ENCODE data around the gene MEG3.

MEG3 gene

DNA sequence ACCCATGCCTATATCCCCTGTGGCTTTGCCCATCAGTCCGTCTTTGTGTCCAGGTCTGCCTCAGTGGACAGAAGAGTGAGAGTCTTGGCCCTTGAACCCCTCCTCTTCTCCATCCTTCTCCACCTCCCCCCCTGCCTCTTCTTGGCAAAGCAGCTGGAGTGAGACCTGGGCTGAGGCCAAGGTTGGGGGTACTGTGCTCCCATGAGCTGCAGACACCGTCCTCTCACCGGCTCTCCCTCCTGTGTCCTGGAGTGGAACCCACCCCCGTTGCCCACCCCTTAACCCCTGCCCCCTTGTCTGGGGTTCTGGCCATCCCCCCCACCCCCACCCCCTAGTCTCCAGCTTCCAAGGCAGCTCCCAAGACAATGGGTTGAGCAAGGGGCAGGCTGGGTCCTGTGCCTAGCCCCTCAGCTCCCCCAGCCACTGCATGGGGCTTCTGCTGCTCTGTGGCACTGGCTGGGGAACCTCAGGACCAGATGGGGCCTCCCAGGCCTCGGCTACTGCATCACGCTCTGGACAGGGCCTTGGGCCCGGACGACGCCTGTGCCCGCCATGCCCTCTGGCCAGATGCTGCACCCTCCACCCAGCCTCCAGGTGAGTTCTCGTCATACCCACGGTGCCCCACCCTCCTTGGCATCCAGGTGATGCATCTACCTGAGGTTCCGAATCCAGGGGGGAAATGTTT is 41.9 kb downstream of the MEG3 start:
- no peak for DNase-seq

DNA sequence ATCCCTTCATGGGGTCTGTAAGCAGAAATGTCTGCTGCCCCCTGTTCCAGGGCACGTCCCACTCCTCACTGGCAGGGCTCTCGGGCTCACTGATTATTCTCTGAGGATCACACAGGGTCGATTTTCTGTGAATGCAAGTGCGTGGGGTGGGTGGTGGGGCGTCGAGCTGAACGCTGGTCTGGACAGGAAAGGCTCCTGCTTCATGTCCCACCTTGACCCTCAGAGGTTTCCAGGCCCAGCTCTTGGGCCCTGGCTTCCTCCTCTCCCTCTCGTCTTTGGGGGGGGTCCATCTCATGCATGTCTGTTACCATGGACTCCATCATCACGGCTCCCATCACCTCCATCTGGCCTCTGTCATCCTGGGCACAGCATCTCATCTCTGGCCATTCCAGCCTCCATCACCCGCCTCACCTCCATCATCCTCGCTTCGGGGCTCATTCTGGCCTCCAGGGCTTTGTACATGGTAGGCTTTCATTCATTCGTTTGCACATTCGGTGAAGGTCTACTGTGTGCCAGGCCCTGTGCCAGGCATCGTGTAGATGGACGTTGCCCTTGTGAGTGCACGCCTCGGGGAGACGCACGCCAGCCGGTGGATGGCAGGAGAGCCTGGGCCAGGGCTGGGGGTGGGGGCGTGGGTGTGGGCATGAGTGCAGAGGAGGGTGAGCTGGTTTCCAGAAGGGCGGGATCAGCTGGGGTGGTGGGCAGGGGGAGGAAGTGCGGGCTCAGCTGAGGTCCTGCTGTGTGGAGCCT is 42.9 kb downstream of the MEG3 start:
- no peak for DNase-seq

DNA sequence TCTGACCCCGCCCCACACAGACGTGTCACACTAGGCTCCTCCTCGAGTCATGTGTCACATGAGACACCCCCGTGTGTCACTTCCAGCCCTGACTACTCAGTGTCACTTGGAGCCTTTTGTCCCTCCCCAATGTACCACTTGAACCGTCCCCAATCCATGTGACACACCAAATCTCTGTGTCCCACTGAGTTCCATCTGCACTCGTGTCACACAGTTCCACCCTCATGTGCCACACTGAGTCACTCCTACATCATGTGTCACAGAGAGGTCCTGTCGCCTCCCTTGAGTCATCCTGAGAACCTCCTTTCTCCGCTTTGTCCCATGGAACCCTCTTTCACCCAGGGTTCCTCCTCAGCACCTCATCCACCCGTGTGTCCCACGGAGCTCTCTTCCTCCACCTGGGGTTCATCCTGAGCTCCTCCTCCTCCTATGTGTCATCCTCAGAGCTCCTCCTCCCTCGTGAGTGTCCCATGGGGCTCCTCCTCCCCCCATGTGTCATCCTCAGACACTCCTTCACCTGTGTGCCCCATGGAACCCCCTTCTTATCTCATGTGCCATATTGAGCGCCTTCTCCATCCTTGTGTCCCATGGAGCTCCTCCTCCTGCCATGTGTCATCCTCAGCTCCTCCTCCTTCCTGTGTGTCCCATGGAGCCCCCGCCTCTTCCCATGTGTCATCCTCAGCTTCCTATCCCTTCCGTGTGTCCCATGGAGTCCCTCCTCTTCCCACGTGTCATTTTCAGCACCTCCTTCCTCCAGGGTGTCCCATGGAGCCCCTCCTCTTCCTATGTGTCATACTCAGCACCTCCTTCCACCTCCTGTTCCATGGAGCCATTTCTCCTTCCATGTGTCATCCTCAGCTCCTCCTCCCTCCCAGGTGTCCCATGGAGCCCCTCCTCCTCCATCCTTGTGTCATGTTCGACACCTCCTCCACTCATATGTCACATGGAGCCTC is 45.6 kb downstream of the MEG3 start:
- no peak for DNase-seq

DNA sequence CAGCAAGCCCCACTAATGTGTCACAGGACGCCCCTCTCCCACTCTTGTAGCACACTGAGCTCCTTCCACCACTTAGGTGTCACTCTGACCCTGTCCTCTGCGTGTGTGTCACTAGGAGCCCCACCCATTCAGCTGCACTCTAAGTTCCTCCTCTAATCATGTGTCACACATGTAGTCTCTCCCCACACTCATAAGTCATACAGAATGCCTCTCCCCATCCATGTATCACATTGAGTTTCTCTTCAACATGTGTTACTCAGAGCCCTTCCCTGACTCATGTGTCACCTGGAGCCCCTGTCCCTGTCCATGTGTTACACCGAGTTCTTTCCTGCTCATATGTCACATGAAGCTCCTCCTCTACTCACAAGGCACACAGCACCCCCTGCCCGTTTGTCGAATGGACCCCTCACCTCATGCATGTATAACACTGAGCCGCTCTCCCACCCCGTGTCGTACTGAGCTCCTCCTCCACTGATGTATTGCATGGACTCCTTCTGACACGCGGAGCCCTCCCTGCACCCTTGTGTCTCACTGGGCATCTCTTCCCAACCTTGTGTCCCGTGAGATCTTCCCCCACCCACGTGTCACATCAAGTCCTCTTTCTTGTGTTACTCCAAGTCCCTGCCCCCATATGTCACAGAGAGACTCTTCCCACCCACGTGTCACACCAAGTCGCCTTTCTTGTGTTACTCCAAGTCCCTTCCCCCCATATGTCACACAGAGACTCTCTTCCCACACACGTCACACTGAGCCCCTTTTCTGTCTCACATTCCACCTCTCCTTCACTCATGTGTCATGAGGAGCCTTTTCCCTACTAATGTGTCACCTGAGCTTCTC is 46.6 kb downstream of the MEG3 start:
- no peak for DNase-seq

DNA sequence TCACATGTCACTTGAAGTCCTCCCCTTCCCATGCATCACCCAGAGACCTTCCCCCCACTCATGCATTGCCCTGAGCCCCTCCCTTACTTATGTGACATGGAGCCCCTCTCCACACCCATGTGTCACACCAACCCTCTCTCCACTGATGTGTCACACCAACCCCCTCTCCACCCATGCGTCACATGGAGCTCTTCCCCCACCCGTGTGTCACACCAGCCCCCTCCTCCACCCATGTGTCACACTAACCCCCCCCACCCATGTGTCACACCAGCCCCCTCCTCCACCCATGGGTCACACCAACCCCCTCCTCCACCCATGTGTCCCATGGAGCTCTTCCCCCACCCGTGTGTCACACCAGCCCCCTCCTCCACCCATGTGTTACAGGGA is 47.2 kb downstream of the MEG3 start:
- no peak for DNase-seq

DNA sequence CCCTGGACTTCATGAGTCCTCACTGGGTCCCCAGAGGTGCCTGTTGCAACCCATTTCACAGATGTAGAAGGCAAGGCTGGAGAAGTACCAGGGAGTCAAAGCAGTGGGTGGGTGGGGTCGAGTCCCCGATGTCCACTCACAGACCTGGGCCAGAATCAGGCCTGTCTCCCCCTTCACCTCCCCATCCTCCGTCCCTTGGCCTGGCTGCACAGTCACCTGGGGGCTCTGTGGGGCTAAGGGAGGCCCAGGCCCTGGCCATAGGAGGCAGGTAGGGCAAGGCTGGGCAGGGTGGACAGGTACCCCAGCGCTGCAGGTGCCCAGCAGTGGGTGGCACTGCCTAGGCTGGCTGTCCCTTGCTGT is 48.1 kb downstream of the MEG3 start:
- DNase-seq, result no peak

DNA sequence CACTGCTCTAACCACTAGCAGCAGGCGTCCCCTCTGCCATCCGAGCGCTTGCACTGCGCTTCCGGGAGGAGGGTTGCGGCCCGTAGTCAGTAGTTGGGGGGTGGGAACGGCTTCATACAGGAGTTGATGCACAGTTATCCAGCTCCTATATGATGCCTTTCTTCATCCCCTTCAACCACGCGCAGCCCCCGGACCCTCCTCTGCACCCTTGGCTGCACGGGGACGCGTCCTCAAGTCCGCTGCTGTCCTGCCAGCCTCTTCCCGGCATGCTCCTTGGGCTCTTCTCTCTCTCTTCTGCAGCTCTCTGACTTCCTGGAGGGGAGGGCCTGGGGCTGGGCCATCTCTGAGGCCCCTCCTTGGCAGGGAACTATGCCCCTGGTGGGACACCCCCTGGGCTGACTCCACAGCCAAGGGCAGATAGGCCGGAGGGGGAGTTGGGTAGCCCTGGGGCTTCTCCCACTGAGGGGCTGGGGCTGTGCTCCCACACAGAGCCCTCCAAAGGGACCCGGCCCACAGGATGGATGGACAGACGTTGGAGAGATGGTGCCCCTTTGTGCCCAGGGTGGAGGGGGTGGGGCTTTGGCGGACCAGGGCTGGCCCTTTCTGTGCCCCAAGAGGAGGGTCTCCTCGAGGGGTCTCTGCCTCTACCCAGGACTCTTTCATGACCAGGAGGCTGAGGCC is 48.6 kb downstream of the MEG3 start:
- DNase-seq, result no peak

DNA sequence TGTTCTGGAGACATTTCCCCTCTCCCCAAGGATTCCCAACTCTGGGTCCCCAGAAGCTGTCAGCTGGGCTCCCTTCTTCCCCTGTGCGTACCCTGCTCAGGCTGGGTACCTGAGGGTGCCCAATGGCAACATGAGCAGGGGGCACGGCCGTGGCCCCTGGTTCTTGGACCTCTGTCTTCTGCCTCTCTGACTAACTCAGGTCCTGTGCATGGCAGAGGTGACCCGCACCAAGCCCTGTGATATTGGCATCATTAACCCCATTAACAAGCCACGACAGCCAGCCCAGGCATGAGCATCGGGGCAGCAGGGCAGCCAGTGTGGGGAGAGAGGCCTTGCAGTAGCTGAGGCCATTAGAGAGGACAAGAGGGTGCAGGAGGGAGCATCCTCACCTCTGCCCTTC is 49.2 kb downstream of the MEG3 start:
- DNase-seq, result no peak

DNA sequence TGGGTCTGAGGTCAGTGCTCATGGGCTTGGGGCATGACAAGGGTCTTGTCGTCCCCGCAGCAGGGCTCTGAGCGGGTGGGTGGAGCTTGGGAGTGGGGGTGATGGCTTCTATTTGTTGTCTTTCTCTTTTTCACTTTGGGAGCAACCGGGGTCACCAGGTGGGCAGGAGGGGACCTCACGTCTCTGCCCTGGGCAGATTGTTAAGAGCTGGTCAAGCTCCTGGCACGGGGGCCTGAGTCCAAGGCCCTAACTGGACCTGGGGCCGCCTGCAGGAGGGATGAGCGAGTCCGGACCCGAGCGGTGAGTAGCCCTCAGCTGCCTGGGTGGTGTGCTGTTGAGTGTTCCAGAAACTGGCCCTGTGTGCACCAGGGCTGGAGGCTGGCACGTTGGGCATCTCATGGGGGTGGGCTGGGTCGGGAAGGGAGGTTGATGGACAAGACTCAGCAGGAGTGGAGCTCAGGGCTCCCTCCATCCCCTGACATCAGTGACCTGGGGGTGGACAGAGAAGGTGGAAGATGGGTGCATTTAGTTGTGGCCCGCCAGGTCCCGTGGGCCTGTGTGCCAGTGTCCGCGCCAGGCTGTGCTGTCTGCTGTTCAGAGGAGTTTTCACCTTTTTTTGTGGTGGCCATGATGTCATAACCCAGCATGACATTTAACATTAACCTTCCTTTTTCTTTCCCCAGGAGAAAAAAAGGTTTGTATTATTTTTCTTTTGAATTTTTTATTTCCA is 50.1 kb downstream of the MEG3 start:
- DNase-seq, result no peak

DNA sequence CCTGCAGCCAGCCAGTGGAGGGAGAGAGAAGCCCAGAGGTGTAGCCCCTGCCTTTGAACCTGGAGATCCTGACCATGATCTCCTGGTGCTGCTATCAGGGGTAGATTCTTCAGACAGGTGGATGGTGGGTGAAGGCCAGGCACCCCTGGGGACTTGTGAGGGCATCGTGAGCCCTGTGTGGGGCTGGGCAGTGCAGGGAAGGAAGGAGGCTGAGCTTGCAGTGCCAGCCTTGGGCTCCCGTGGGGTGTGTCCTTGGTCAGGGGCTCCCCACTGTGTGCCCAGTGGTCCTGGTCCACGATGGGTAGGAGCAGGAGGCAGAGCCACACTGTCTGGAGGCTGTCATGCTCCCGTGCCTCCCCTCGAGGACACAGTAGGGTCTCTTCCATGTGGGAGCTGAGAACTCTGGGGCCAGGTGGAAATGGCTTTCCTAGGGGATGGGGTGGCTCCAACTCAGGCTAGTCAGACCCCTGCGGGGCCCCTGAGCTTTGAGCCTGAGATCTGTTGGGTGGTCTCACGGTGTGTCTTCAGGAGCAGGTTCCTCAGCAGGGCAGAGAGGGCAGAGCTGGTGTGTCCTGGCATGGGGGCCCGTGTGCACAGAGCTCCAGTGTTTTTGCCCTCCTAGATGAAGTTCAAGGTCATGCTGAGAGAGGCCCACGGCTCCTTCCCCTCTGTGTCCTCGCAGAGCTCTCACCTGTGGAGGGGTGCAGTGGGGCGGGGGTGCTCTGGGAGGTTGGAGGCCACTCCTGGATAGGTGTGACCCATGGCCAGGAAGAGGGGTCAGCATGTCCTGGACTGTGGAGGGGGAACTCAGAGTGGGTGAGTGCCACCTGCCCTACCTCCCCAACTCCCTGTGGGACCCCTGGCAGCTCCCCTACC is 52.6 kb downstream of the MEG3 start:
- DNase-seq, result no peak

DNA sequence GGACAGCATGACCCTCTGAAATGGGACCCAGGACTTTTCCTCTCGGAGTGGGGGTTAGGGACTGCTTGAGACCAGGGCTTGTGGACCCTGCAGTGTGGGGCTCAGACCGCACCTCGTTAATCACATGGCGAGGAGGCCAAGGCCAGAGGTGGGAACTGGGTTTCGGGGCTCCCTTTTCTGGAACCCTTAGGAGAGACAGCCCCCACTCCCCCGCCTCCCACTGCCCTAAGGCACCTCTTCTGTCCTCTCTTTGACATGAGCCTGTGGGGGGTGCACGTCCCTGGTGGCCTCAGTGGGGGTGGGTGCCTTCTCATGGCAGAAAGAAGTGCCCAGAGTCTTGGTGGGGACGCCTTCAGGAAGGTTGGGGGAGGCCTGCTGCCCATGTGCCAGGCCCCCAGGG is 53.3 kb downstream of the MEG3 start:
- DNase-seq, result no peak

DNA sequence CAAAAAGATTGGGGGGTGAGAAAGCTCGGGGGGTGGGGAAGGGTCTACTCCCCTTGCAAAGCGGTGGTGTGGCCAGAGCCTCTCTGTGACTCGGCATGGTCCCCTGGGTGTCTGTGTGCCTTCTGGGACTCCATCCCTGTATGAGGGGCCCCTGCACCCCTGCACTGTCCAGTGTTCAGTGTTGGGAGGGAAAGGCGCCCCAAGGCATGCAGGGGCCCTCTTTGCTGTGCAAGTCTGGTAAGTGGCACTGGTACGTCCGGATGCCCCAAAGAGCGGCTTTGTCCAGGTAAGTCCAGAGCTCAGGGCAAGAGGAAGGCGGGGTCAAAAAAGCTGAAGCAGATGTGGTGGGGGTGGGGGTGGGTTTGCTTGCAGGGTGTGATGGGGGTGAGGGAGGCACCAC is 53.9 kb downstream of the MEG3 start:
- DNase-seq, result no peak

DNA sequence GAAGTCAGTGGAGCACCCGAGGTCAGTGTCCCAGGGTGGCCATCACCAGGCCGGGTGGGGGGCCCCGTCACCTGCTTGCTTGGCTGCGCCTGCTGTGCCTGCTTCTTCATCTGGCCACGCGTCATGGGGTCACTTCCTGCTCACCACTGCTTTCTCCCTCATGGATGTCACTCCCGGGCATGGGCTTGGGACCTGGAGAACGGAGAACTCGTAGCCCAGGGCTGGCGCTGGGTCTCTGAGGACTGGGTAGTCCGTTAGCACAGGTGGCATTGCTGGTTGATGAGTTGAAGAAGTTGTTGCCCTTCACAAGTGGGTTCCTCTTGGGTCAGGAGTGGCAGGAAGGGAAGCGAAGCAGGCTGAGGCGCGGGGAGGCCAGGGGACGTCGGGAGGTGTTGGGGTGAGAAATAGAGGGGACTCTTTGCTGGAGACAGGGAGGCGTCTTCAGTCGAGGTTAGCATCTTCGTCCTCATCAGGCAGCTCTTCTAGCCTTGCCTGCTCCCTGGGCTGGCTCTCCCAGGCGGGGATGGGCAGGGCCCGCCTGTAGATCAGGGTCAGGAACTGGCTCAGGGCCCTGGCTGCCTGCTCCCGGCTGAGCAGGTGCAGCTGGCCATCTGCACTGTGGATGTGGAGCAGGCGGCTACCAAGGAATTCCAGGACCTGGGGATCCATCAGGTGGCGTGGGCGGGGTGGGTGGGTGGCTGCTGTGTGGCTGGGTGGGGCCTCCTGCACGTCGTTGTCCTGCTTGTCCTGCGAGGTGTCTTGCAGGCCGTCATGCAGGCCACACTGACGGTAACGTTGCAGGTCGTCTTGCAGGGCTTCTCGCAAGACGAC is 54.6 kb downstream of the MEG3 start:
- no peak for DNase-seq

DNA sequence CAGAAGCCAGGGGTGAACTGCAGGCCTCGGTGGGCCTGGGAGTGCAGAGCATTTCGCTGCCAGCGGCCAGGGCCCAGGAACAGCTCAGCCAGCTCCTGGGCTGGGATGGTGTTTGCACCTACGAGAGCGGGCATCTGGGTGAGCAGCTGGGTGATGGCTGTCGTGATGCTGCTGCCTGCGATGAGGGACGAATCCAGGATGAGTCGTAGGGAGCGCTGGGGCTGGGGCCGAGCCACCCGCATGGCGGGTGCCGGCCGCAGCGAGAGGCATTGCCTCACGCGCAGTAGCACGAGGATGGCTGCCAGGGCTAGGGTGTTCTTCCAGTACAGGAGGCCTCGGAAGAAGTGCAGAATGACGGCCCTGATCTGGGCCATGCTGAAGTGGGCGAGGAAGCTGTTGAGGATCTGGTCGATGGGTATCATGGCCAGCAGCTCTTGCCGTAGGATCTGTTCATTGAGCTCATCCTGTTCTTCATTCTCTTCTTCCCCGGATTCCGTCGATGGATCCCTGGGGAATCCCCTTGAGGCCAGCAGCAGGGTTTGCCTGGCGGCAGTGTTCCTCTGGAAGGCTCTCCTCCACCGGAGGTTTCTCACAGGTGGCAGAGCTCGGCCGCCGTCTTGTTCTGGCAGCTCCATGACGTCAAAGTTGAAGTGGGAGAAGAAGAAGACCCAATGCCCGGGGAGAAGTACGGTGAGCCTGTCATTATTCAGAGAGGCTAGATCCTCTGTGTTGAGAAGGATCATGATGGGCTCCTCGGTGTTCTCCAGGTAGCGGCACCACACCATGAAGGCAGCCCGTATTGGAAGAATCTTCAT is 55.5 kb downstream of the MEG3 start:
- no peak for DNase-seq

DNA sequence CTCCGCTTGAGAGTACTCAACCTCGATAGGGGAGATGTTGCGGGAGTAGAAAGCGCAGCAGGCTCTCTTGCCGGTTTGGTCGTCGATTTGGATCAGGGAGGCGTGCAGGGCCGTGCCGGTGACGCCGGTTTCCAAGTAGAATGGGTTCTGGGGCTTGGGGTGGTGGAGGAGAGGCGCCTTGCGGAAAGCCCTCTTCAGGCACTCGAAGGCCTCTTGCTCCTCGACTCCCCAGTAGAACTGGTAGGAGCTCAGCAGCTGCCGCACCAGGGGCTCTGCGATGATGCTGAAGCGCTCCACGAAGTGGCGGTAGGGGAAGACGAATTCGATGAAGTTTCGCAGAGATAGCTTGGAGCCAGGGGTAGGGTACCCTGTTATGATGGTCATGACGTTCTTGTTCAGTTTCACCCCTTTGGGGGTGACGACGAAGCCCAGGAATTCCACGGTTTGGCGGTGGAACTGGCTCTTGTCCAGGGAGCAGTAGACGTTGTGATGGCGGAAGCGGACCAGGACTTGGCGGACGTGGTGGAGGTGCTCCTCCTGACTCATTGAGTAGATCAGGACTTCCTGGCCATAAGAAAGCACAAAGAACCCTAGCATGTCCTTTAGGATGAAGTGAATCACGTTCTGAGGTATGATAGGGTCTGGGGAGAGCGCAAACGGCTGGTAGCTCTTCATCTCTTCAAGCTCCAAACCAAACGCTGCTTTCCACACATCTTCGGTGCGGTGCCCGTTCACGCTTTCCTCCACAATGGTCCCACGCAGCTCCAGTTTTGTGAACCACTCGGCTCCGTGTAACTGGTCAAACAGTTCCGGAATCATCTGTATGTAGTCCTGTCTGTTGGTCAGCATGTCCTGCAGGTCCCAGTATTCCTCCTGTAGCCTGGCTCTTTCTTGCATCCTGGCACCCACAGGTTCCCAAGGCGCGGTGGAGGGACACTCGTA is 56.4 kb downstream of the MEG3 start:
- DNase-seq, result no peak

DNA sequence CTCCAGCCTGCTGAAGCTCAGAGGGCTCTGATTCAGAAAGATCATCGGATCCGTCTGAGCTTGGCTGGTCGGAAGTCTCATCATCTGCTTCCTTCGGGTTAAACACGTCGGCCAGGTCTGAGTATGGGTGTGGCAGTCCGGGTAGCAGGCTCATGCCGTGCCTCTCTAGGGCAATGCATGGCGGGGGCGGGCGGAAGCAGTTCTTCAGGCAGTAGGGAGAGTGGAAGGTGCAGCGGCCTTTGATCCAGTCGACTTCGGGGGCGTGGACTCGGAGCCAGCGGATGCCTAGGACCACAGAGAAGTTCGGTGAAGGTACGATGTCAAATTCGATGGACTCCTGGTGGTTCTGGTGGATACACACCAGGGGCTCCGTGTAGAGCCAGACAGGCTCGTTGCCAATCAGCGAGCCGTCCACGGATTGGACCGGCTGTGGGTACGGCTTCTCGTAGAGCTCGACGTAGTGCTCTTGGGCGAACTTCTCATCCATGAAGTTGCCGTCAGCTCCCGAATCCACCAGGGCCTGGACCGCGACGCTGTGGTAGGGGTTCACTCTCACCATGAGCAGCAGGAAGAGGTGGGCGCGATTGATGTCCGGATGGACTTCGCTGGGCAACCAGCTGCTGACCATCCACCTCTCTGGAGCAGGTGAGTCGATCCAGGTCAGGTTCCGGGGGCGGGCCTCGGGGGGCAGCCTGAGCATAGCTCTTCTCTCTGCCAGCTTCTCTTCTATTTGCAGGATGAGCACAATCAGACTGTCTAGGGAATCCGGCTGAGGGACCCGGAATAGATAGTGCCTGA is 57.3 kb downstream of the MEG3 start:
- no peak for DNase-seq

DNA sequence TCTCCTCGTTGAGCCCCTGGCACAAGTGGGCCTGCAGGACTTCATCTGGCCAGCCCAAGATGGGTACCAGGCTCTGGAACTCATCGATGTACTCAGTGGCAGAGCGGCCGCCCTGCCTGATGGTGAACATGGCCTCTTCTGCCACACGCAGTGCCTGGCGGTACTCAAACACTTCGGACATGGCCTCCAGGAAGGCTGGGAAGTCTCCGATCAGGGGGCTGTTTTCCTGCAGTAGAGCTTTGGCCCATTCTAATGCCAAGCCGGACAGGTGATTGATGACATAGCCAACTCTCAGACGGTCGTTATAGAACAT is 57.8 kb downstream of the MEG3 start:
- no peak for DNase-seq

Data from T-helper 9 cell (primary cell).